Tibial nerve (tissue), 4 donors: Measurements from ENCODE around the gene ADGRB3. TPM values are rescaled to one million over a fixed set of nuclear protein-coding genes. Genes with fewer than 3 reads are reported as not detected.
"Not testable (repeated sequence)": the region's sequence is repeated elsewhere in the genome, so short reads cannot be mapped to it uniquely, and the experiment has no call there.

Source experiments
- DNase-seq, 2 donors: peaks; one replicate each; pipeline ENCODE4 v3.0.0-alpha.2; 2019; ENCODE audit warnings: low spot score in 2 of 2
- H3K27ac ChIP-seq, 4 donors: fragments of 200-600 bp; sonication (generic) in 3 of 4; one replicate each; pipeline ENCODE4 v1.5.1; 2017 to 2019; ENCODE audit warnings: mild to moderate bottlenecking in 1 of 4
- H3K27me3 ChIP-seq, 2 donors: fragments of 200-600 bp; sonication (generic) in 1 of 2; one replicate each; pipeline versions ENCODE4 v1.5.1 to v1.6.0; 2017 to 2019
- H3K36me3 ChIP-seq, 3 donors: fragments of 200-600 bp; sonication (generic); one replicate each; pipeline ENCODE4 v1.5.1; 2018 to 2019
- H3K4me1 ChIP-seq, 4 donors: fragments of 200-600 bp; sonication (generic) in 3 of 4; one replicate each; pipeline ENCODE4 v1.5.1; 2017 to 2019
- H3K4me3 ChIP-seq, 4 donors: fragments of 200-600 bp; sonication (generic) in 3 of 4; one replicate each; pipeline ENCODE4 v1.5.1; 2017 to 2019; ENCODE audit warnings: mild to moderate bottlenecking in 1 of 4, moderate library complexity in 1 of 4
- H3K9me3 ChIP-seq, 4 donors: fragments of 200-600 bp; sonication (generic) in 3 of 4; one replicate each; pipeline ENCODE4 v1.5.1; 2017 to 2019
- EP300 ChIP-seq, 2 donors: sonication (generic); formaldehyde crosslinking; IDR thresholded peaks; one replicate each; pipeline ENCODE4 v1.6.1; 2017; ENCODE audit warnings: antibody characterized with exemption in 2 of 2, mild to moderate bottlenecking in 1 of 2
- POLR2A ChIP-seq, 2 donors: fragments of 450-650 bp; IDR thresholded peaks; one replicate each; pipeline ENCODE4 v1.6.1; 2017; ENCODE audit warnings: antibody characterized with exemption in 2 of 2, mild to moderate bottlenecking in 2 of 2, moderate library complexity in 2 of 2
- WGBS, 2 donors: methylation state at CpG; one replicate each; pipeline ENCODE4 v1.1.5; 2018; 5-methylcytosine and 5-hydroxymethylcytosine counted together
- total RNA-seq, 4 donors: library from RNA; depleted of rRNA; stranded (reverse); fragments of >200 nt; gene quantifications; one replicate each; pipeline ENCODE4 v1.1.0, GENCODE V29; 2016
- TF ChIP-seq, protein P1 (sequence below), 5 experiments: fragments of 200-600 bp in 3 of 5; fragments of 450-650 bp in 2 of 5; sonication (generic) in 3 of 5; IDR thresholded peaks; one replicate each; pipeline ENCODE4 v1.5.1; 2016 to 2019; ENCODE audit warnings: antibody characterized with exemption in 5 of 5, mild to moderate bottlenecking in 3 of 5, moderate library complexity in 2 of 5

ADGRB3 gene
- total RNA-seq, 4 donors from 2014 or later: 9.0 to 17.9 (median 11.4) TPM

DNA sequence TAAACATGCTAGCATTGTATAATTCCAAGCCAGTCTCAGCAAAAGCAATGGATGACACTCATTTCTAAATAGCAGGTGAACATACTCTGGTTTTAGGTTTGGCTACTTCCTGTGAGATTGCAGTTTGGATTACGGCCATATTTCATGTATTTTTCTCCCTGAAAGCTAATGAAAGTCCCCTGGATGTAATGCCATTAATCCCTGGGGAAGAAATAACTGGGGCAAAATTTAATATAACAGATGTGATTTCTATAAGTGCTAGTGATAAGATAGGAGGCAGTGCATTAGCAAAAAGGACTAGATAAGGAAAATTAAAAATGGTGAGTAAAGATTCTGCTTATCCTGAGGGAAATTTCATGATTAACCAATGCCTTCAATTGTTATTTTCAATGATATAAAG is 238.2 kb downstream of the ADGRB3 start:
- WGBS, 2 donors: 84 to 87% methylated on average over 1 of the region's 1 CpG
- Histone ChIP-seq H3K36me3 (no peaks in the 10 kb centered on the region), H3K4me1 (peaks cover 0 to 6% (median 0%) of the 10 kb centered on the region in 4 donors), H3K9me3 (no peaks in the 10 kb centered on the region), H3K27me3 (no peaks in the 10 kb centered on the region), H3K4me3 (no peak overlapping the region), H3K27ac (peak overlapping the region in 1 of 4 donors; percentile 9)
- DNase-seq: no peak
- TF ChIP-seq EP300 (IDR thresholded peaks at IDR 0.05): no peak
- no peak for TF ChIP-seq POLR2A (IDR thresholded peaks at IDR 0.05)
- TF ChIP-seq, protein P1, sequence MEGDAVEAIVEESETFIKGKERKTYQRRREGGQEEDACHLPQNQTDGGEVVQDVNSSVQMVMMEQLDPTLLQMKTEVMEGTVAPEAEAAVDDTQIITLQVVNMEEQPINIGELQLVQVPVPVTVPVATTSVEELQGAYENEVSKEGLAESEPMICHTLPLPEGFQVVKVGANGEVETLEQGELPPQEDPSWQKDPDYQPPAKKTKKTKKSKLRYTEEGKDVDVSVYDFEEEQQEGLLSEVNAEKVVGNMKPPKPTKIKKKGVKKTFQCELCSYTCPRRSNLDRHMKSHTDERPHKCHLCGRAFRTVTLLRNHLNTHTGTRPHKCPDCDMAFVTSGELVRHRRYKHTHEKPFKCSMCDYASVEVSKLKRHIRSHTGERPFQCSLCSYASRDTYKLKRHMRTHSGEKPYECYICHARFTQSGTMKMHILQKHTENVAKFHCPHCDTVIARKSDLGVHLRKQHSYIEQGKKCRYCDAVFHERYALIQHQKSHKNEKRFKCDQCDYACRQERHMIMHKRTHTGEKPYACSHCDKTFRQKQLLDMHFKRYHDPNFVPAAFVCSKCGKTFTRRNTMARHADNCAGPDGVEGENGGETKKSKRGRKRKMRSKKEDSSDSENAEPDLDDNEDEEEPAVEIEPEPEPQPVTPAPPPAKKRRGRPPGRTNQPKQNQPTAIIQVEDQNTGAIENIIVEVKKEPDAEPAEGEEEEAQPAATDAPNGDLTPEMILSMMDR (IDR thresholded peaks at IDR 0.05): no peak

DNA sequence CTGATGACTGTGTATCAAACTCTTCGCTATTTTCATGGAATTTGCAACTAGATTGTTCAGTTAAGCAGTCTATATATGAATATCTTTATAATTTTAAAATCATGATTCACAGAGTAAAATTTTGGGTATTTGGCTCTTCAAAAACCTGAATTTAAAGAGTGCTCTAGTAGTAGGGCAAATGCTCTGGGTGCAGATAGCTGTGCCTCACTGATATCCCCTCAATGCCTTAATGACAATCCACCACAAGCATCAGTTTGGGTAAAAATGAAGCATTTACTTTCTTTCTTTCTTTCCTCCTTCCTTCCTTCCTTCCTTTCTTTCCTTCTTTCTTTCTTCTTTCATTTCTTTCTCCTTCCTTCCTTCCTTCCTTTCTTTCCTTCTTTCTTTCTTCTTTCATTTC is 239.7 kb downstream of the ADGRB3 start:
- H3K27me3 ChIP-seq: no peaks in the 10 kb centered on the region
- 92 to 100% methylated on average over 1 of the region's 1 CpG for WGBS, 2 donors
- peaks cover 0 to 7% (median 1%) of the 10 kb centered on the region in 4 donors for H3K4me1 ChIP-seq

DNA sequence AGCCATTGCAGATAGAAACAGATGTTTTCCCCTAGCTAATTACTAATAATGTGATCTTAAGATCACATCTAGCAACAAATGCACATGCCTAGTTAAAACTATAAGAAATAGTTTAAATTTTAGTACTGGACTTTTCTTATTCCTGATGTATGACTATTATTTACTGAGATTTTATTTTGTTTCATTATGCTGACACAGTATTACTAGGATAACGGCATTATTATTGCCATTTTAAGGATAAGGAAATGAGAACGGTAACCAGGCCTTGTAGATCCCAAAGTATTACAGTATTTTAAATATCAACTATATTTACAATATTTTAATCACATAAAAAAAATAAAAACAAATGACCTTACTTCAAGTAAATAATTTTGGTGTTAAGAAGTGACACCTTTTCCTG is 240.3 kb downstream of the ADGRB3 start:
- Histone ChIP-seq H3K4me1 (peaks cover 0 to 14% (median 3%) of the 10 kb centered on the region in 4 donors), H3K27me3 (no peaks in the 10 kb centered on the region), H3K27ac (no peak overlapping the region), H3K9me3 (no peaks in the 10 kb centered on the region), H3K4me3 (no peak overlapping the region), H3K36me3 (no peaks in the 10 kb centered on the region)
- WGBS, 2 donors: 81 to 82% methylated on average over 2 of the region's 2 CpGs
- no peak for DNase-seq
- TF ChIP-seq POLR2A (IDR thresholded peaks at IDR 0.05) (no peak), EP300 (IDR thresholded peaks at IDR 0.05) (no peak)
- TF ChIP-seq, protein P1 (IDR thresholded peaks at IDR 0.05): no peak

More for the DNA sequence above, 239.7 kb downstream of the ADGRB3 start:
- peak overlapping the region in 1 of 4 donors; percentile 11 for H3K27ac ChIP-seq
- no peak for DNase-seq
- H3K9me3 ChIP-seq: no peaks in the 10 kb centered on the region
- no peaks in the 10 kb centered on the region for H3K36me3 ChIP-seq
- no peak overlapping the region for H3K4me3 ChIP-seq
- TF ChIP-seq EP300 (IDR thresholded peaks at IDR 0.05) (no peak), POLR2A (IDR thresholded peaks at IDR 0.05) (no peak)
- TF ChIP-seq, protein P1 (IDR thresholded peaks at IDR 0.05): no peak

DNA sequence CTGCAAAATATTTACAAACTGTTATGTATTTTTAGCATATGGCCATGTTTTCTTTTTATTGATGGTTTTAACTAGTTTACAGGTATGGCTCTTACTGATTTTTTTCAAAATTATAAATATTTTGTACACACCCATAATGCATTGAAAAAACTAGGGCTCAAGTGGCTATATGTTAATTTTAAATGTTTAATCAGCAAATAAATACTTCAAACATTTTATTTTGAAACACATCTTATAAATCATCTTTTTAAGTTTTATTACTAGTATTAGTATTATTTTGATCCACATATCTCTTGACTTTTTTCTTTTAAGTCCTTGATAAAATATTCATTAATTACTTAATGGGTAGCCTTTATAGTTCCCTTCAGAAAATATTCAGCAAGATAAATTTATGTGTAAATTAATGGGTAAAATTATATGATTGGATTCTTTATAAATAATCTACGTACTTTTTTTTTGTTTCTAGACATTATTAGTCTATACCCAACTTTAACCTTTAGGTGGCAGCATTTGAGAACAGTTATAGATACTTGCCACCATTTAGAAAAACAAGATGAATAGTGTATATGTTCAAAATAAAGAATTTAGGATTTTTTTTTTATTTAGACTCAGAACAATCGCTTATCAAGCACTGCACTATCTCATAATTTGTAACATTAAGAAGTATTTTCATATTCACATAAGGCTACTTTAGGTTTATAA is 241.9 kb downstream of the ADGRB3 start:
- TF ChIP-seq, protein P1 (IDR thresholded peaks at IDR 0.05): peak; percentile 11 to 44 (median 27)
- TF ChIP-seq EP300 (IDR thresholded peaks at IDR 0.05) (no peak), POLR2A (IDR thresholded peaks at IDR 0.05) (no peak)
- Histone ChIP-seq H3K9me3 (no peaks in the 10 kb centered on the region), H3K4me3 (no peak overlapping the region), H3K27me3 (no peaks in the 10 kb centered on the region), H3K4me1 (peaks cover 0 to 9% (median 3%) of the 10 kb centered on the region in 4 donors), H3K36me3 (no peaks in the 10 kb centered on the region), H3K27ac (peak overlapping the region in 1 of 4 donors; percentile 32)
- no peak for DNase-seq
- 13 to 22% methylated on average over 2 of the region's 2 CpGs for WGBS, 2 donors

DNA sequence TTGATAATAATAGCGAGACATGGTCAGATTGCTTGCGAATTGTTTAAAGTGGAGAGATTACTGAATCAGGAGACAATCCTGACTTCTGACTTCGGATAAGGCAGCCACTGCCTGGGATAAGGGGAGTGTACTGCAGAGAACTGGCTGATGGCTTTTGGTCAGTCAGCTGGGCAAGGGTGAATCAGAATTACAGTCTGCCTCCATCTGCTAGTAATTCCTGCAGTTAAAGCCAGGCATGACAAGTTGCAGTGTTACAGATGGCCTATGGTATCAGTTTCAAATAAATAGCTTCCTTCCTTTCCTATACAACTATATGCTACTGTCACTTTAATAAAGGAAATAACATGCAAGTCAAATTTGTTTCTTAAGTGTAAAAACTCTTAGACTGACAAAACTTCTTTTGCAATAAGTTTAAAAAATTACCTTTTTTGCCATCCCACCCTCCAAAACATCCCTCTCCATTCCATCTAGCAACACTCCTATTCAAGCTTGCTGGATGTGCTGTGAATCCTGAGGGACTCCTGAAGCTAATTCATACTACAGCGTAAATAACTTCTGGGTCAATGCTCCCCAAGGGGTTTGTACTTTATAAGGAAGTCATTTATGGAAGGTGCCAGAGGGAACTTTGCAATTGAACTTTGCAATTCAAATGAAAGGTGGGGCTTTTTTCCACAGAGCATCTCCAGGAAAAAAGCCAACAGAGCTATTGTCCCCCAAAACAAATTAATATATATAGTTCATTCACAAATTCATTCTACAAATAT is 245.2 kb downstream of the ADGRB3 start:
- H3K4me1 ChIP-seq: peaks cover 0 to 9% (median 3%) of the 10 kb centered on the region in 4 donors
- TF ChIP-seq, protein P1 (IDR thresholded peaks at IDR 0.05): no peak
- no peak for TF ChIP-seq POLR2A (IDR thresholded peaks at IDR 0.05)
- TF ChIP-seq EP300 (IDR thresholded peaks at IDR 0.05): no peak
- no peak overlapping the region for H3K4me3 ChIP-seq
- WGBS, 2 donors: 71 to 74% methylated on average over 4 of the region's 4 CpGs
- no peaks in the 10 kb centered on the region for H3K27me3 ChIP-seq
- no peak for DNase-seq
- no peaks in the 10 kb centered on the region for H3K9me3 ChIP-seq
- H3K27ac ChIP-seq: peak overlapping the region in 2 of 4 donors; percentile 28 to 43
- H3K36me3 ChIP-seq: no peaks in the 10 kb centered on the region

DNA sequence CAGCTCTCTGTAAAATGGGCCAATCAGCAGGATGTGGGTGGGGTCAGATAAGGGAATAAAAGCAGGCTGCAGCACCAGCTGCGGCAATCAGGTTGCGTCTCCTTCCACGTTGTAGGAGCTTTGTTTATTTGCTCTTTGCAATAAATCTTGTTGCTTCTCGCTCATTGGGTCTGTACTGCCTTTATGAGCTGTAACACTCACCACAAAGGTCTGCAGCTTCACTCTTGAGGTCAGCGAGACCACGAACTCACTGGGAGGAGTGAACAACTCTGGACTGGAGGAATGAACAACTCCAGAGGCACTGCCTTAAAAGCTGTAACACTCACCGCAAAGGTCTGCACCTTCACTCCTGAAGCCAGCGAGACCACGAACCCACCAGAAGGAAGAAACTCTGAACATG is 248.2 kb downstream of the ADGRB3 start:
- not testable (repeated sequence) for H3K27ac ChIP-seq, DNase-seq, H3K9me3 ChIP-seq, H3K36me3 ChIP-seq, H3K27me3 ChIP-seq, H3K4me3 ChIP-seq, H3K4me1 ChIP-seq
- 84 to 88% methylated on average over 9 of the region's 9 CpGs for WGBS, 2 donors
